Mucosa of gallbladder (tissue), 1 donor: Measurements from ENCODE around the gene ANKRD12. TPM values are rescaled to one million over a fixed set of nuclear protein-coding genes. Genes with fewer than 3 reads are reported as not detected.
"Not testable (repeated sequence)": the region's sequence is repeated elsewhere in the genome, so short reads cannot be mapped to it uniquely, and the experiment has no call there.

Source experiments
- DNase-seq: peaks from one replicate; pipeline ENCODE4 v3.0.0-alpha.2; 2020; ENCODE audit warnings: low spot score
- total RNA-seq: library from RNA; stranded (reverse); gene quantifications from one replicate; pipeline ENCODE4 v1.2.1, GENCODE V29; 2021
- donor health status: DM: no; HTN: no; CAD: no.

Gene ANKRD12
- total RNA-seq, 1 donor from 2014 or later, result 62.8 TPM

GRCh38 chr18:9140984-9141383, 4.4 kb downstream of the ANKRD12 start:
- DNase-seq, result no peak

- no peak for DNase-seq
These were observed 9.6 kb downstream of the ANKRD12 start for GRCh38 chr18:9146224-9146623.

- DNase-seq, result peak; percentile 44
These were observed 11.0 kb downstream of the ANKRD12 start for GRCh38 chr18:9147440-9148202.

- no peak for DNase-seq
These were observed 11.6 kb downstream of the ANKRD12 start for GRCh38 chr18:9148203-9148552.

- no peak for DNase-seq
These were observed 13.5 kb downstream of the ANKRD12 start for GRCh38 chr18:9150121-9150520.

- no peak for DNase-seq
These were observed 16.7 kb downstream of the ANKRD12 start for GRCh38 chr18:9153256-9153655.

- no peak for DNase-seq
These were observed 20.1 kb downstream of the ANKRD12 start for GRCh38 chr18:9156604-9157249.

GRCh38 chr18:9157806-9158205, 21.2 kb downstream of the ANKRD12 start:
- DNase-seq, result no peak

GRCh38 chr18:9160014-9160413, 23.4 kb downstream of the ANKRD12 start:
- DNase-seq, result no peak

- not testable (repeated sequence) for DNase-seq
These were observed 26.1 kb downstream of the ANKRD12 start for GRCh38 chr18:9162663-9163062.

GRCh38 chr18:9164149-9164548, 27.6 kb downstream of the ANKRD12 start:
- DNase-seq, result not testable (repeated sequence)

- not testable (repeated sequence) for DNase-seq
These were observed 29.3 kb downstream of the ANKRD12 start for GRCh38 chr18:9165883-9166282.

- not testable (repeated sequence) for DNase-seq
These were observed 32.9 kb downstream of the ANKRD12 start for GRCh38 chr18:9169515-9169914.

- not testable (repeated sequence) for DNase-seq
These were observed 35.3 kb downstream of the ANKRD12 start for GRCh38 chr18:9171919-9172318.

GRCh38 chr18:9172506-9173127, 36.0 kb downstream of the ANKRD12 start:
- DNase-seq, result no peak

GRCh38 chr18:9173770-9174233, 37.2 kb downstream of the ANKRD12 start:
- DNase-seq, result no peak

GRCh38 chr18:9174302-9174701, 37.7 kb downstream of the ANKRD12 start:
- no peak for DNase-seq

- DNase-seq, result no peak
These were observed 38.5 kb downstream of the ANKRD12 start for GRCh38 chr18:9175115-9175514.

GRCh38 chr18:9177031-9177430, 40.5 kb downstream of the ANKRD12 start:
- no peak for DNase-seq

GRCh38 chr18:9177466-9177865, 40.9 kb downstream of the ANKRD12 start:
- no peak for DNase-seq

GRCh38 chr18:9178557-9178956, 42.0 kb downstream of the ANKRD12 start:
- DNase-seq, result no peak

GRCh38 chr18:9181275-9181674, 44.7 kb downstream of the ANKRD12 start:
- DNase-seq, result no peak

- no peak for DNase-seq
These were observed 46.3 kb downstream of the ANKRD12 start for GRCh38 chr18:9182852-9183399.
